ENCODE measurements around the gene POU6F2.

GRCh38 chr7:39127058-39127457 is 149.3 kb downstream of the POU6F2 start:
- TF ChIP-seq CTCF (conservative IDR thresholded peaks at IDR 0.05; ENCODE audit: low read depth, low read length) = no peak
- no peak for TF ChIP-seq EZH2 (IDR thresholded peaks at IDR 0.05; ENCODE audit: borderline replicate concordance, low read depth, low read length, poor library complexity, severe bottlenecking)

All from A673 (cell line).